Activated CD8-positive, alpha-beta memory T cell treated with anti-CD3 and anti-CD28 coated beads for 48 hours (primary cell): ENCODE results near the gene CDKL4.
"Not testable (repeated sequence)": the region's sequence is repeated elsewhere in the genome, so short reads cannot be mapped to it uniquely, and the experiment has no call there.

Source experiments
- DNase-seq, 3 experiments: peaks; one replicate each; pipeline ENCODE4 v3.0.0-alpha.2; 2020; ENCODE audit warnings: low read depth in 2 of 3, low spot score in 2 of 3

CDKL4 gene

DNA sequence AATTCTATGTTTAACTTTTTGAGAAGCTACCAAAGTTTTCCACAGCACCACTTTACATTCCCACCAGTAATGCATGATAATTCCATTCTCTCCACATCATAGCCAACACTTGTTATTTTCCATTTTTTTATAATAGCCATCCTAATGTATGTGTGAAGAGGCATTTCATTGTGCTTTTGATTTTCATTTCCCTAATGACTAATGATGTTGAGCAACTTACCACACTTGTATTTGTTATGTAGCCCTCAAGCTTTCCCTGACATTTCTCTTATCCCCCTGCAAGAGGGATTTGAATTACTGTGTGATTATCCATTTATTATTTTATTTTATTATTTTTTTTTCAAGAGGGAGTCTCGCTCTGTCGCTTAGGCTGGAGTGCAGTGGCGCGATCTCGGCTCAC lies 99.4 kb downstream of the CDKL4 start:
- DNase-seq: no peak

DNA sequence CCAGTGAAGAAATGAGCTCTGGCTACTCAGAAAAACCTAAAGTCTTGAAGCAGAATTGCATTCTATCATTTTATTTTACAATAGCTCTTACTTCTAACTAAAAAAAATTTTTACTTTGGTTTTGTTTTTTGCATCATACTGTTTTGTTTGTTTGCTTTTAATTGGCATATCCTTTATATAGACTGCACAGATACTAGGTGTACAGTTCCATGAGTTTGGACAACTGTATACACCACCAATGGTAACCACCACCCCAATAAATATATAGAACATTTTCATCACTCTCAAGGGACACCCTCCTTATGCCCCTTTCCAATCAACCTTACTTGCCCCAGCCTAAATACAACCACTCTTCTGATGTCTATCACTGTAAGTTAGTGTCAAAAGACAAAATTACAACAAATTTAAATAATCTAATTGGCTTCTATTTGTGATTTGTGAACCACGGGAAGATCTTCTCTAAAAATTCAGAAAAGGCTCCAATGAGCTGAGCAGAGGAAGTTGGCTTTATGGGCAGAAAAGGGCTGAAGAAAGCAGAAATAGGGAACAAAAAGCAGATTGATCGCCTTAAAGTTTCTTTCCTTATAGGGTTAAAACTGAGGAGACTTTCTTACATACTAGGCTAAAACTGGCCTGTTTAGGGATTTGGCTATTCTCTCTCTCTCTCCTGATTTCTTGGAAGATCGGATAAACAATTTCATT lies 100.7 kb downstream of the CDKL4 start:
- no peak for DNase-seq

DNA sequence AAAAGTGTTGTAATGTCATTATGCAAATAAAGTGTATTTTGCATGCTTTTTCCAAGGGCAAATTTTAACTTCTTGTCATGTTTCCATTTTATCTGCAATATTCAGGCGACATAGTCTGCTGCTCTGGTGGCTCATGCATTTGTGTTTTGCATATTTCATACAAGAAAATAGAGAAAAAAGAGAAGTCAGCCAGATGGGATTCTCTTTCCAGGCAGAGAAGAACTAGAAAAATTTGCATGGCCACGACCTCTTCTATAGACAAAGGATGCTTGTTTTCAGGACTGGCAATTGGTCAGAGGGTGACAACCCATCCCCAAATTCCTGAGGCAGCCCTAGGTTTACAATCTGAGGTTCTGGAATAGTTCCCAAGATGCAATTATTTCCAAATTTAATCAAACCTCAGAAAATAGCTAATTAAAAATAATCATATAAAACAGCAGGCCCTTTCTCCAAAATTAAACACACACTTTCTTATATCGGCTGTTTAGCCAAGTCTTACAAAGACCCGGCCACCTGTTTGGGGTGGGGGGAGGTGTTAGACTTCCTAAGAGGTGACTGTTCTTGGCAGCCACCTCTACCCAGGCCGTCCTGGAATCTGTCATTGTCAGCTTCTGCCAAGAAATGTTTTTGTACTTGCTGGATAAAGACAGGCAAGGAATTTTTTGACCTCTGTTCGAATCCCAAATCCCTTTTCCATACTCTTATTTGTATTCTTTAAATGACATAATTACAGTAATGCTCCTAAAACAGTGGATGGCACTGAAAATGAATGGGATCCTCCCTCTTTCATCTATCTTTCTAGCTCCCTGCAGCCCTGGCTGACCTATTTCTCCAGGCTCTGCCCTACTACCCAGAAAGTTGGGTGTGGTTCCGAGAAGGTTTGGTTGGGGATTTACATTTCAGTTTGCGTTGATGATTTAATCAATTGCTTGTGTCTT lies 102.2 kb downstream of the CDKL4 start:
- no peak for DNase-seq

DNA sequence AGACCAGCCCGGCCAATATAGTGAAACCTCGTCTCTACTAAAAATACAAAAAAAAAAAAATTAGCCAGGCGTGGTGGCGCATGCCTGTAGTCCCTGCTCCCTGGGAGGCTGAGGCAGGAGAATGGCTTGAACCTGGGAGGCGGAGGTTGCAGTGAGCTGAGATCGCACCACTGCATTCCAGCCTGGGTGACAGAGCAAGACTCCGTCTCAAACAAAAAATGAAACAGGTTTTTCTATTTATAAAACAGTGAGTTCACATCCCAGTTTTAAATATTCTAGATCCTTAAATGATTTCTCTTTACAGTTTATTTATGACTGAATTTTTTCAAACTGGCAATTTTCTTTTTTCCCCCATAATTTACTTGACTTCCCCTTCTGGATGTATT lies 102.8 kb downstream of the CDKL4 start:
- DNase-seq: not testable (repeated sequence)

DNA sequence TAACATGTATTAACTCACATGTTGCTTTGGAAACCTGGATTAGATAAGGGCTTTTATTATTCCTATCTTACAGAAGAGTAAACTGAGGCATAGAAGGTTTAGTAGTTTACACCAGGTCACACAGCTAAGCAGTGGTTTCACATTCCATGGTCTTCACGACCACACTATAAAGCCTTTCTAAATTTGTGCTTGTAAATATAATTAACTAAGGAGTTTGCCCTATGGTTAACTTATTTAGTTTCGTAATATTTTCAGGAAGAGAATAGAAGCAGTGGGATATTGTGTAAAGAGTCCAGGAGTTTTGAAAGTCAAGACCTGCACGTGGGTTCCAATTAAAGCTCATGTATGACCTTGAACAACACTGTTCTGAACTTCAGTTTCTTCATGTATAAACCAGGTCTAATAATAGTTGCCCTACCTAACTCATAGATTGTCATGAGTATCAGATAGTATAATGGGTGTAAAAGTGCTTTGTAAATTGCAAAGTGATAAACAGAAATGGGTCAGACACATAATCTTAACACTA lies 103.4 kb downstream of the CDKL4 start:
- no peak for DNase-seq

DNA sequence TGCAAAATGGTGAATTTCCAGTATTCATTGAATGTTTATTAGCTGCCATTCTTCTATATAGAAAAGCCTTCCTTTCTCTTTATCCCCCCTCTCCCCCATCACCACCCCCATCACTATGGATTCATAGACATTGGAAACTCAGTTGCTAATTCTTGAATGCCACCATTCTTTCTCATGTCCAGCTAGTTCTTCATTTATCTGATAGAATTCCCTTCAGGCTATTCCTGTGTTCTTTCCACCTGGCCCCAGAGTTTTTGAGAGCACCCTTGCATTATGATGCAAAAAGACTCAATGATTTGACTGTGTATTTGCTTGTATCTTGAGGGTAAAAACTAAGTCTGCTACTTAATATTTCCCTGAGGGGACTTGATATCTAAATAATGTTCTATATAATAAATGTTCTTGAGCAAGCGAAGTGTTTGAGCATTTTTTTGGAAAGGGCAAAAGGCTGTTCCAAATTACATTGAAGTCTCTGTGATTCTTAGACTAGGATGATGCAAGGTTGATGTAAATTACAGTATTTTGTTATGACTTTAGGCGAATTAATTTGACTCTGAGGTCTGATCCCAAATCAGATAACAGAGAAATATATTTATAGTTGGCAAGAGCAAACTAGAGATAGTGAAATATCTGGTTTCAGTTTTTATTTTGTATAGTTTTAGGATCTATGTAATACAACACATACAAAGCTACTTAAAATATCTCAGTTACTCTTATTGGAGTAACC lies 104.1 kb downstream of the CDKL4 start:
- no peak for DNase-seq

DNA sequence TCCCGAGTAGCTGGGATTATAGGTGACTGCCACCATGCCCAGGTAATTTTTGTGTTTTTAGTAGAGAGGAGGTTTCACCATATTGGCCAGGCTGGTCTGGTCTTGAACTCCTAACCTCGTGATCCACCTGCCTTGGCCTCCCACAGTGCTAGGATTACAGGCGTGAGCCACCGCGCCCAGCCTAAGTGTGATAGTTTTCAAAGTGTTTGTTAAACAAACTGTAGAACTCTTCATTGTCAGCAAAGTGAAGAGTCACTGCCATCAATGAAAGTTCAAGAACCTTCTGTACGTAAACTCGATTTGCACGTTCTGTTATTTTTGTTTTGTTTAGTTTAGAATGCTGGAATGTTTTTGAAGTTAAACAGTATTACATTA lies 104.9 kb downstream of the CDKL4 start:
- DNase-seq: no peak

DNA sequence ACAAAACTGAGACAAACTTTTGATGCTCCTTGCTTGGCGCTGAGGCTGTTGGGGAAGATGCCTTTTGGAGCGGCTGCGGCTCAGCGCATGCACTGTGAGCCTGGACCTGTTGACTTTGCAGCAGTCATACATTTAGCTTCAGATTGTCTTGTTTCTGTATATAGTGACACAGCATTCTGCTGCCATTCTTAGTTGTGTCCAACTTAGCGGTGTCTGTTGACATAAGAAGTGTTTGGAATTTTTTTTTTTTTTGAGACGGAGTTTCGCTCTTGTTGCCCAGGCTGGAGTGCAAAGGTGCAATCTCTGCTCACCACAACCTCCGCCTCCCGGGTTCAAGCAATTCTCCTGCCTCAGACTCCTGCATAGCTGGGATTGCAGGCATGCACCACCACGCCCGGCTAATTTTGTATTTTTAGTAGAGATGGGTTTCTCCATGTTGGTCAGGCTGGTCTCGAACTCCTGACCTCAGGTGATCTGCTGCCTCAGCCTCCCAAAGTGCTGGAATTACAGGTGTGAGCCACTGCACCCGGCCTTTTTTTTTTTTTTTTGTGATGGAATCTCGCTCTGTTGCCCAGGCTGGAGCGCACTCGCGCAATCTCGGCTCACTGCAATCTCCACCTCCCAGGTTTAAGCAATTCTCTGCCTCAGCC lies 105.5 kb downstream of the CDKL4 start:
- not testable (repeated sequence) for DNase-seq

DNA sequence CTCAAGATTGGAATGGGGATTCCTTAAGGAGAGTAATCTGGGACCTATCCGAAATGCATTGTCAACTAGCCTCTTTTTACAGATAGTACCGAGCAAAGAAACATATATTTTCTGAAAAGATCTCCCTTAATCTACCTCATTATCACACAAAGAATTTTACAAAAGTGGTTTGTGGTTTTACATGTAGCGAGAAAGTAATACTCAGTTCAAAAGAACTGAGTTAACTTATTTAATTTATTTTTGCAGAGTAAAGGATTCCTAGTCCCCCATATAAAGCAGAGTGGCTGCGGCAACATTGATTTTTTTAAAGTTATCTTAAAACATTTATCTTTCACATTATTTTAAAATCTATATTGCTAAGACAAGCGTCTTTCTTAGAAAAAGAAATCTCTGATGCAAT lies 107.0 kb downstream of the CDKL4 start:
- no peak for DNase-seq

DNA sequence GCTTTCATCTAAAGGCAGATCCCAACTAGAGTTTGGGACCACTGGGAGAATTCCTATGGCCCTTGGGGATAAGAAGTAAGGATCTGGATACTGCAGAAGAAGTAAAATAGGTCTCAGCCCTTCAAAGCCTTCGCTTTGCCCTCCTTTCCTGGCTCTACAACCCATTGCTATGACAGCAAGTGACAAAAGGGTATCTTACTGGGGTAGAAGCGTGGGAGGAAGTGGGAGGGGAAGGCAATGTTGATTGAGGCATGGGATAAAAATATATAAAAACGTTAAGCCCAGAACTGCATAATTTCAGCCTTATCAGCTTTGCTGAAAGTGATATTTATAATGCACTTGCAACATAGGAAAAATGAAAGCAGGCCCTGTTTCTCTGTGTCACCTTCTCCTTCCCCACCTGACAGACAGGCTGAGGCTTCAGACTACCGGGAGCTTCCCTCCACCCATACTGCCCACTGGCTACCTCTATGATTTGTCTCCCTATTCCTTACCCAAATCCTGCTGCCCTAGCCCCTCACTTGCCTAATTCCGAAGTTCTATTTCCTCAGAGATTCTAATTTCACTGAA lies 108.0 kb downstream of the CDKL4 start:
- no peak for DNase-seq

DNA sequence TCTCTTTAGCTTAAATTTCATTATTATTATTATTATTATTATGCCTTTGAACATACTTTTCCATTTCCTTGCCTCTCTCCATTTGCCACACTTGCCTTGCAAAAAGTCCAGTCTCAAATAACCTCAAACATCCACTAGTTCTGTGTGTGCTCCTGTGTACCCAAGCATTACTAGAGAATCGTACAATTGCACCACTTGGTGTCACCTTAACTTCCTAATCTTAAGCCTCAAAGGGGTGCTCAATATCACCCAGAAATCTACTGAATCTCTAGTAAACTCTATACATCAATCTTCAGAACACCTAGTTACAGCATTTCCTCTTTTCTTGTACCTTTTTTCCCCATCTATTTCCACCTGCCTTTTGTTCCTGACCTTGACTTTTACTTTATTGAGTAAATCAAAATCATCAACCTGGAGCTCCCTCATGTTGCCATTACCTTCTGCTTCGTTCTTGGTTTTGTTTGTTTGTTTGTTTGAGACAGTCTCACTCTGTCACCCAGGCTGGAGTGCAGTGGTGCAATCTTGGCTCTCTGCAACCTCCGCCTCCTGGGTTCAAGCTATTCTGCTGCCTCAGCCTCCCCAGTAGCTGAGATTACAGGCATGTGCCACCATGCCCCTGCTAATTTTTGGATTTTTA lies 110.4 kb downstream of the CDKL4 start:
- DNase-seq: no peak

DNA sequence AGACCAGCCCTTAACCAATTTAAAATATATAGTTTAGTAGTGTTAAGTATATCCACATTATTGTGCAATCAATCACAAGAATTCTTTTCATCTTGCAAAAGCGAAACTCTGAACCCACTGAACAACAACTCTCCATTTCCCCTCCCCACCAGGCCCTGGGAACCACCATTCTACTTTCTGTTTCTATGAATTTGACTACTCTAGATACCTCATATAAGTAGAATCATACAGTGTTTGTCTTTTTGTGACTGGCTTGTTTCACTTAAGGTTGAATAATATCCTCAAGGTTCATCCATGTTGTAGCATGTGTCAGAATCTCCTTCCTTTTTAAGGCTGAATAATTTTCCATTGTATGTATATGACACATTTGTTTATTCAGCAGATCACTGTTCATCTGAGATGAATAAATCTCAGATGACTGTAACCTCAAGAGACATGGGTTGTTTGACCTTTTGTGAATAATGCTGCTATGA lies 114.8 kb downstream of the CDKL4 start:
- DNase-seq: peak in 1 of 3 experiments; percentile 33

DNA sequence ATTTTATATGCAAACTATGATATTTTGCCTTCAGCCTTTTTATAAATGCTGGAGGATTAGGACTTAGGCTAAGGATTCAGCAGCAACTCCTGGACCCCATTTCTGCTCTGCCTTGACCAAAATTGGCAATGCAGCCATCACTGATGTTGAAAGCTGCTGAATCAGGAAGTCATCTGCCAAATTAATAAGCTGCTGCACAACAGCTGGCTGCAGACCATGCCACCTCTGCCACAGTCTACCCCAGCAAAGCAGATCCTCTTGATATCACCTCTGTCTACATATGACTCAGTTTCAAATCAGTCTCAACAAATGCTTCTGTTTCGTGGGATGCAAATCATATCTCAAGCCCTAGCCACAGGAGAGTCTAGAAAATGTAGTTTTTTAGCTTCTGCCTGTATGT lies 115.8 kb downstream of the CDKL4 start:
- peak in 1 of 3 experiments; percentile 25 for DNase-seq
